HG03439 (cell line): ENCODE measurements around the gene TRIM56.
"Not testable (repeated sequence)": the region's sequence is repeated elsewhere in the genome, so short reads cannot be mapped to it uniquely, and the experiment has no call there.

Experiments used
- ATAC-seq: cut with Tn5 transposase; IDR thresholded peaks from one replicate; pipeline ENCODE4 v1.9.1; 2021; ENCODE audit warnings: mild to moderate bottlenecking, moderate library complexity; ENCODE audit not compliant: unreplicated experiment

TRIM56 gene

GRCh38 chr7:101109368-101109767 is 24.1 kb downstream of the TRIM56 start:
- ATAC-seq = no peak

GRCh38 chr7:101111261-101111660 is 26.0 kb downstream of the TRIM56 start:
- ATAC-seq = no peak

- ATAC-seq = no peak
Measured at GRCh38 chr7:101112233-101112632, 27.0 kb downstream of the TRIM56 start.

- ATAC-seq = not testable (repeated sequence)
Measured at GRCh38 chr7:101113140-101113539, 27.9 kb downstream of the TRIM56 start.

GRCh38 chr7:101113836-101114235 is 28.6 kb downstream of the TRIM56 start:
- no peak for ATAC-seq

GRCh38 chr7:101114492-101114891 is 29.2 kb downstream of the TRIM56 start:
- ATAC-seq = no peak

- no peak for ATAC-seq
Measured at GRCh38 chr7:101115215-101115614, 29.9 kb downstream of the TRIM56 start.

GRCh38 chr7:101116898-101117297 is 31.6 kb downstream of the TRIM56 start:
- ATAC-seq = no peak

- no peak for ATAC-seq
Measured at GRCh38 chr7:101118856-101119255, 33.6 kb downstream of the TRIM56 start.

- ATAC-seq = no peak
Measured at GRCh38 chr7:101119876-101120275, 34.6 kb downstream of the TRIM56 start.

- no peak for ATAC-seq
Measured at GRCh38 chr7:101120315-101120714, 35.0 kb downstream of the TRIM56 start.

GRCh38 chr7:101121631-101121990 is 36.3 kb downstream of the TRIM56 start:
- not testable (repeated sequence) for ATAC-seq

- ATAC-seq = no peak
Measured at GRCh38 chr7:101121991-101122932, 37.0 kb downstream of the TRIM56 start.

GRCh38 chr7:101122933-101123702 is 37.8 kb downstream of the TRIM56 start:
- ATAC-seq = no peak

GRCh38 chr7:101123703-101124068 is 38.4 kb downstream of the TRIM56 start:
- ATAC-seq = no peak

GRCh38 chr7:101124376-101125056 is 39.2 kb downstream of the TRIM56 start:
- no peak for ATAC-seq

GRCh38 chr7:101125989-101126650 is 40.8 kb downstream of the TRIM56 start:
- no peak for ATAC-seq

GRCh38 chr7:101126651-101127459 is 41.6 kb downstream of the TRIM56 start, which contains the start of gene SERPINE1:
Gene SERPINE1 (plus strand): TSS chr7:101127104. CDS start chr7:101128394, 1,290 bp downstream.
- ATAC-seq = no peak

GRCh38 chr7:101127460-101128039 is 42.3 kb downstream of the TRIM56 start:
- ATAC-seq = no peak
